Measurements from ENCODE around the gene LY9.

DNA sequence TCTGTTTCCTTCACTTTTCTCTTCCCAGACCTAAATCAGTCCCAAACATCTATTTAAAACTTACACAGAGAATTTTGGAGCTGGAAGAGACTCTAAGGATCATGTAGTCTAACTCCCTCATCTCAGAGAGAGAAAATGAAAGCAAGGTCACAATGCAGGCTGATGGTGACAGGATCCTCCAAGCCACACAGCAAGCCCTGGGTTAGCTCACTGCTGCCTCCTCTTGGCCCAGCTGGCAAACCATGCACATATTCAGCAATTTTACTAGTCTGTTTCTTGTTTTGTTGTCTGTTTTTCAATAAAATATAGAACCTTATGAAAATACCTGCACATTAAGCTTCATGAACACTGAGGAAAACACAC, 27.7 kb upstream of the LY9 start:
- peak; percentile 75 for TF ChIP-seq CTCF (conservative IDR thresholded peaks at IDR 0.05; ENCODE audit: low read depth, low read length)
- TF ChIP-seq EZH2 (IDR thresholded peaks at IDR 0.05; ENCODE audit: low read length, unreplicated experiment): no peak
